NCI-H345 (cell line): Measurements from ENCODE around the gene NINL.

ENCODE experiments used
- DNase-seq: peaks from one replicate; lab custom pipeline; 2025; lab: John Stamatoyannopoulos, UW

NINL gene

GRCh38 chr20:25499855-25500434 is 85.4 kb downstream of the NINL start:
- no peak for DNase-seq

- DNase-seq = no peak
Observed at GRCh38 chr20:25499031-25499430, 86.3 kb downstream of the NINL start.

- no peak for DNase-seq
Observed at GRCh38 chr20:25498280-25498606, 87.1 kb downstream of the NINL start.

GRCh38 chr20:25497586-25498279 is 87.6 kb downstream of the NINL start:
- DNase-seq = no peak

GRCh38 chr20:25496968-25497401 is 88.3 kb downstream of the NINL start:
- DNase-seq = no peak

GRCh38 chr20:25496165-25496967 is 89.0 kb downstream of the NINL start:
- no peak for DNase-seq

- peak; percentile 80 for DNase-seq
Observed at GRCh38 chr20:25495189-25495824, 90.0 kb downstream of the NINL start.

GRCh38 chr20:25494506-25495188 is 90.7 kb downstream of the NINL start:
- no peak for DNase-seq

GRCh38 chr20:25493748-25494505 is 91.4 kb downstream of the NINL start:
- no peak for DNase-seq

- no peak for DNase-seq
Observed at GRCh38 chr20:25493137-25493536, 92.2 kb downstream of the NINL start.

GRCh38 chr20:25491446-25492038 is 93.8 kb downstream of the NINL start:
- DNase-seq = no peak

- no peak for DNase-seq
Observed at GRCh38 chr20:25490656-25491445, 94.5 kb downstream of the NINL start.

- DNase-seq = no peak
Observed at GRCh38 chr20:25489221-25489871, 96.0 kb downstream of the NINL start.

GRCh38 chr20:25487975-25488374 is 97.4 kb downstream of the NINL start:
- DNase-seq = no peak

- DNase-seq = no peak
Observed at GRCh38 chr20:25487306-25487705, 98.0 kb downstream of the NINL start.

GRCh38 chr20:25486377-25486776 is 99.0 kb downstream of the NINL start:
- DNase-seq = no peak

- DNase-seq = no peak
Observed at GRCh38 chr20:25485872-25486271, 99.5 kb downstream of the NINL start.

GRCh38 chr20:25484911-25485511 is 100.3 kb downstream of the NINL start:
- no peak for DNase-seq

- no peak for DNase-seq
Observed at GRCh38 chr20:25484224-25484846, 101.0 kb downstream of the NINL start.
